ENCODE data around the gene BNIP5.

GRCh38 chr6:36297051-36297450 is 39.6 kb downstream of the BNIP5 start:
- no peak for TF ChIP-seq ZFP30 (CRISPR knock-in tag; IDR thresholded peaks at IDR 0.05)
- no peak for TF ChIP-seq ZNF565 (CRISPR knock-in tag; conservative IDR thresholded peaks at IDR 0.05; ENCODE audit: low read depth)
- TF ChIP-seq TSHZ2 (CRISPR knock-in tag; IDR thresholded peaks at IDR 0.05), result no peak
- no peak for TF ChIP-seq ZFP3 (CRISPR knock-in tag; IDR thresholded peaks at IDR 0.05)
- no peak for TF ChIP-seq POU6F1 (CRISPR knock-in tag; IDR thresholded peaks at IDR 0.05; ENCODE audit: borderline replicate concordance, low read depth)
- TF ChIP-seq SNAI2 (CRISPR knock-in tag; IDR thresholded peaks at IDR 0.05), result no peak
